Epithelial cell of esophagus (primary cell): ENCODE data around the gene MAGEC3.

Experiments
- DNase-seq: peaks from one replicate; pipeline ENCODE4 v3.0.0; 2010; ENCODE audit warnings: low read depth
- H3K4me3 ChIP-seq: 2 replicates; pipeline ENCODE4 v1.5.1; 2011; ENCODE audit warnings: mild to moderate bottlenecking, low read length, control low read depth
- CTCF ChIP-seq: IDR thresholded peaks from 2 replicates; pipeline ENCODE4 v1.5.1; 2011; ENCODE audit warnings: low read depth, mild to moderate bottlenecking, low read length, control low read depth, inconsistent platforms; ENCODE audit not compliant: insufficient read depth; ENCODE audit errors: missing control alignments

MAGEC3 gene

GRCh38 chrX:141904262-141904661, 66.1 kb downstream of the MAGEC3 start:
- TF ChIP-seq CTCF, result no peak
- DNase-seq, result no peak

DNA sequence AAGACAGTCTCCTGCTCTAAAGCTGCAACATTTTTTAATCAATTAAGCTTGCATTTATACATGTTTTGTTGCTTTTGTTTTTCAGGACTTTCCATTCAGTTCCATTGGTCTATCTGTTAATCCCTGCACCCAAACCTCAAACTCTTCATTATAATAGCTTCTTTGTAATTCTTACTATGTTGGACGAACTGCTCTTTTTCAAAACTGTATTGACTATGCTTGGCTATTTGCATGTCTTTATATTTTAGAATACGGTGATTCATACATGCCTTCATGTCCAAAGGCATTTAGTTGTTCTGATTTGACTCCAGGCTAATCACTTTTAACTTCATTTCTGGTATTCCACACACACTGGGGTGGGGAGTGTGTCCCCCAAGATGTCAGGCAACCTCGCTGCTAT, 79.7 kb downstream of the MAGEC3 start:
- TF ChIP-seq CTCF, result no peak
- H3K4me3 ChIP-seq, result no peak overlapping the region
- DNase-seq, result no peak

More at GRCh38 chrX:141904262-141904661, 66.1 kb downstream of the MAGEC3 start:
- no peak overlapping the region for H3K4me3 ChIP-seq

- no peak overlapping the region for H3K4me3 ChIP-seq
- DNase-seq, result no peak
- TF ChIP-seq CTCF, result no peak
These were observed 86.2 kb downstream of the MAGEC3 start for GRCh38 chrX:141924293-141924692.

- no peak for DNase-seq
- TF ChIP-seq CTCF, result no peak
- H3K4me3 ChIP-seq, result no peak overlapping the region
These were observed 90.3 kb downstream of the MAGEC3 start for GRCh38 chrX:141928432-141928831.

DNA sequence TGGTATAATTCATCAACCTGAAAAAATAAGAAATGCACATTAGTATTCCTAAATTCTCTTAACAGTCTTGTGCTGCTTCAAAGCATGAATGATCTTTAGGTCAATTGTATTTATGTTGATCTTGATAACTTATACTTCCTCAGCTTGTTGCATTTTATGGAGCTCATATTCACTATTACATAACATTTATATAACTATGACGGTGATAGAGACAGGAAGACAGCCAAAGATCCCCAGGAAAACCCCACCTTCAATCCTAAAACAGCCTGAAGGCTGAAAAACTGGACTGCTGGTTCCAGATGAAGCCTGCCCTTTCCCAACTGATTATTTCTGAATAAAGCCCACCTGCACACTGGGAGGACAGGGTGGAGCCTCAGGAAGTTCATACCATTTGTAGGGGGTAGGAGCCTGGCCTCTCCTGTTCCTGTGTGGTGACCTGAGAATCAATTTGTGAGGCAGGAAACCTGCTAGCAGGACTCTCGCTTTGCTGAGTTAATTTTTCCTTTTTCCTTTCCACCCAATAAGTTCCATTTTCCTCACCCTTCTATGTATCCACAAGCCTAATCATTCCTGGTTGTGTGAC, 96.0 kb downstream of the MAGEC3 start:
- no peak for DNase-seq
- no peak for TF ChIP-seq CTCF
- H3K4me3 ChIP-seq, result no peak overlapping the region

GRCh38 chrX:141935645-141936044, 97.5 kb downstream of the MAGEC3 start:
- no peak for TF ChIP-seq CTCF
- no peak for DNase-seq
- no peak overlapping the region for H3K4me3 ChIP-seq

- DNase-seq, result peak; percentile 13
- no peak overlapping the region for H3K4me3 ChIP-seq
- TF ChIP-seq CTCF, result peak; percentile 28
These were observed 98.0 kb downstream of the MAGEC3 start for GRCh38 chrX:141936080-141936479.
